ENCODE data around the gene LCN6. TPM values are rescaled to one million over a fixed set of nuclear protein-coding genes. Genes with fewer than 3 reads are reported as not detected.

The LCN6 gene
- total and polyA plus RNA-seq, 2 of the 13 experiments (the other 11 are each of a cell fraction or from before 2014, with no cell fraction given), result not detected

DNA sequence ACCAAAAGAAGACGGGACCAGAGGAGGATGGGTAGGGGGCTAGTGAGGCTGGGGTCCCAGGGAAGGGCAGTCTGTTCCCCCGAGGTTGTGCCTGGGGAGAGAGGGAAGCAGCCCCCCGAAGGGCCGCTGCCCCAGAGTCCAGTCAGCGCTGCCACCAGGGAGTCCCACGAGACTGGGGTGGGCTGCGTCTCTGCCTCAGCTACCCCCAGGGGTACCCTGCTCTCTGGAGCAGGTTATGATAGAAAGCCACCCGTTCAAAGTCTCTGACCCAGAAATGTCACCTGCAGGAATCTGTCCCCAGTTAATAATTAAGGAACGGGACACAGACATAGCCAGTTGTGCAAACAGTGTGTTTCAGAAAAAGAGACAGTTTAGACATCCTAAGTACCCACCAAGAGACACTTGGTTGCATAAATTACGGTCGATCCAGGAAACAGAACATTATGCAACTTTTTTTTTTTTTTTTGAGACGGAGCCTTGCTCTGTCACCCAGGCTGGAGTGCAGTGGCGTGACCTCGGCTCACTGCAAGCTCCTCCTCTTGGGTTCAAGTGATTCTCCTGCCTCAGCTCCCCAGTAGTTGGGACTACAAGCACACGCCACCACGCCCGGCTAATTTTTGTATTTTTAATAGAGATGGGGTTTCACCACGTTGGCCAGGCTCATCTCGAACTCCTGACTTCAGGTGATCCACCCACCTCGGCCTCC is 50.4 kb downstream of the LCN6 start (continued):
- TF ChIP-seq KAT2B (IDR thresholded peaks at IDR 0.05; ENCODE audit: borderline replicate concordance, low read depth, low read length) (no peak), RAD51 (IDR thresholded peaks at IDR 0.05; ENCODE audit: borderline replicate concordance) (no peak), ZC3H13 (CRISPR knock-in tag; IDR thresholded peaks at IDR 0.05) (no peak), SOX6 (IDR thresholded peaks at IDR 0.05) (no peak), SOX6 (CRISPR knock-in tag; IDR thresholded peaks at IDR 0.05) (peak; percentile 57), ZNF792 (CRISPR knock-in tag; IDR thresholded peaks at IDR 0.05) (no peak), KDM6A (CRISPR knock-in tag; IDR thresholded peaks at IDR 0.05; ENCODE audit: low read depth) (no peak), ZNF619 (CRISPR knock-in tag; IDR thresholded peaks at IDR 0.05) (no peak), JDP2 (CRISPR knock-in tag; IDR thresholded peaks at IDR 0.05; ENCODE audit: borderline replicate concordance) (no peak; the same call in 1 of the 2 replicates), MED1 (CRISPR knock-in tag; IDR thresholded peaks at IDR 0.05) (peak; percentile 41; the same call in 1 of the 2 replicates), ZNF607 (CRISPR knock-in tag; IDR thresholded peaks at IDR 0.05; ENCODE audit: borderline replicate concordance) (0 out of 2 replicates have a peak, but pooled peaks have one; percentile 10), ZNF20 (CRISPR knock-in tag; IDR thresholded peaks at IDR 0.05) (no peak), ZNF441 (CRISPR knock-in tag; IDR thresholded peaks at IDR 0.05; ENCODE audit: borderline replicate concordance) (peak; percentile 87), SNRNP70 (IDR thresholded peaks at IDR 0.05; ENCODE audit: low read depth, low read length) (no peak), ZNF850 (CRISPR knock-in tag; conservative IDR thresholded peaks at IDR 0.05) (no peak), ZBTB7B (CRISPR knock-in tag; IDR thresholded peaks at IDR 0.05) (peak; percentile 70; the same call in 1 of the 2 replicates), HMG20B (CRISPR knock-in tag; conservative IDR thresholded peaks at IDR 0.05) (0 out of 2 replicates have a peak, but pooled peaks have one; percentile 54)
- TF ChIP-seq, protein P1, sequence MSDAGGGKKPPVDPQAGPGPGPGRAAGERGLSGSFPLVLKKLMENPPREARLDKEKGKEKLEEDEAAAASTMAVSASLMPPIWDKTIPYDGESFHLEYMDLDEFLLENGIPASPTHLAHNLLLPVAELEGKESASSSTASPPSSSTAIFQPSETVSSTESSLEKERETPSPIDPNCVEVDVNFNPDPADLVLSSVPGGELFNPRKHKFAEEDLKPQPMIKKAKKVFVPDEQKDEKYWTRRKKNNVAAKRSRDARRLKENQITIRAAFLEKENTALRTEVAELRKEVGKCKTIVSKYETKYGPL (CRISPR knock-in tag; IDR thresholded peaks at IDR 0.05), result peak; percentile 93
- TF ChIP-seq, protein P2, sequence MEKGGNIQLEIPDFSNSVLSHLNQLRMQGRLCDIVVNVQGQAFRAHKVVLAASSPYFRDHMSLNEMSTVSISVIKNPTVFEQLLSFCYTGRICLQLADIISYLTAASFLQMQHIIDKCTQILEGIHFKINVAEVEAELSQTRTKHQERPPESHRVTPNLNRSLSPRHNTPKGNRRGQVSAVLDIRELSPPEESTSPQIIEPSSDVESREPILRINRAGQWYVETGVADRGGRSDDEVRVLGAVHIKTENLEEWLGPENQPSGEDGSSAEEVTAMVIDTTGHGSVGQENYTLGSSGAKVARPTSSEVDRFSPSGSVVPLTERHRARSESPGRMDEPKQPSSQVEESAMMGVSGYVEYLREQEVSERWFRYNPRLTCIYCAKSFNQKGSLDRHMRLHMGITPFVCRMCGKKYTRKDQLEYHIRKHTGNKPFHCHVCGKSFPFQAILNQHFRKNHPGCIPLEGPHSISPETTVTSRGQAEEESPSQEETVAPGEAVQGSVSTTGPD (CRISPR knock-in tag; IDR thresholded peaks at IDR 0.05), result no peak
- TF ChIP-seq, protein P3, sequence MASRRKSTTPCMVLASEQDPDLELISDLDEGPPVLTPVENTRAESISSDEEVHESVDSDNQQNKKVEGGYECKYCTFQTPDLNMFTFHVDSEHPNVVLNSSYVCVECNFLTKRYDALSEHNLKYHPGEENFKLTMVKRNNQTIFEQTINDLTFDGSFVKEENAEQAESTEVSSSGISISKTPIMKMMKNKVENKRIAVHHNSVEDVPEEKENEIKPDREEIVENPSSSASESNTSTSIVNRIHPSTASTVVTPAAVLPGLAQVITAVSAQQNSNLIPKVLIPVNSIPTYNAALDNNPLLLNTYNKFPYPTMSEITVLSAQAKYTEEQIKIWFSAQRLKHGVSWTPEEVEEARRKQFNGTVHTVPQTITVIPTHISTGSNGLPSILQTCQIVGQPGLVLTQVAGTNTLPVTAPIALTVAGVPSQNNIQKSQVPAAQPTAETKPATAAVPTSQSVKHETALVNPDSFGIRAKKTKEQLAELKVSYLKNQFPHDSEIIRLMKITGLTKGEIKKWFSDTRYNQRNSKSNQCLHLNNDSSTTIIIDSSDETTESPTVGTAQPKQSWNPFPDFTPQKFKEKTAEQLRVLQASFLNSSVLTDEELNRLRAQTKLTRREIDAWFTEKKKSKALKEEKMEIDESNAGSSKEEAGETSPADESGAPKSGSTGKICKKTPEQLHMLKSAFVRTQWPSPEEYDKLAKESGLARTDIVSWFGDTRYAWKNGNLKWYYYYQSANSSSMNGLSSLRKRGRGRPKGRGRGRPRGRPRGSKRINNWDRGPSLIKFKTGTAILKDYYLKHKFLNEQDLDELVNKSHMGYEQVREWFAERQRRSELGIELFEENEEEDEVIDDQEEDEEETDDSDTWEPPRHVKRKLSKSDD (CRISPR knock-in tag; IDR thresholded peaks at IDR 0.05; ENCODE audit: low read depth), result no peak
- TF ChIP-seq, protein P4, sequence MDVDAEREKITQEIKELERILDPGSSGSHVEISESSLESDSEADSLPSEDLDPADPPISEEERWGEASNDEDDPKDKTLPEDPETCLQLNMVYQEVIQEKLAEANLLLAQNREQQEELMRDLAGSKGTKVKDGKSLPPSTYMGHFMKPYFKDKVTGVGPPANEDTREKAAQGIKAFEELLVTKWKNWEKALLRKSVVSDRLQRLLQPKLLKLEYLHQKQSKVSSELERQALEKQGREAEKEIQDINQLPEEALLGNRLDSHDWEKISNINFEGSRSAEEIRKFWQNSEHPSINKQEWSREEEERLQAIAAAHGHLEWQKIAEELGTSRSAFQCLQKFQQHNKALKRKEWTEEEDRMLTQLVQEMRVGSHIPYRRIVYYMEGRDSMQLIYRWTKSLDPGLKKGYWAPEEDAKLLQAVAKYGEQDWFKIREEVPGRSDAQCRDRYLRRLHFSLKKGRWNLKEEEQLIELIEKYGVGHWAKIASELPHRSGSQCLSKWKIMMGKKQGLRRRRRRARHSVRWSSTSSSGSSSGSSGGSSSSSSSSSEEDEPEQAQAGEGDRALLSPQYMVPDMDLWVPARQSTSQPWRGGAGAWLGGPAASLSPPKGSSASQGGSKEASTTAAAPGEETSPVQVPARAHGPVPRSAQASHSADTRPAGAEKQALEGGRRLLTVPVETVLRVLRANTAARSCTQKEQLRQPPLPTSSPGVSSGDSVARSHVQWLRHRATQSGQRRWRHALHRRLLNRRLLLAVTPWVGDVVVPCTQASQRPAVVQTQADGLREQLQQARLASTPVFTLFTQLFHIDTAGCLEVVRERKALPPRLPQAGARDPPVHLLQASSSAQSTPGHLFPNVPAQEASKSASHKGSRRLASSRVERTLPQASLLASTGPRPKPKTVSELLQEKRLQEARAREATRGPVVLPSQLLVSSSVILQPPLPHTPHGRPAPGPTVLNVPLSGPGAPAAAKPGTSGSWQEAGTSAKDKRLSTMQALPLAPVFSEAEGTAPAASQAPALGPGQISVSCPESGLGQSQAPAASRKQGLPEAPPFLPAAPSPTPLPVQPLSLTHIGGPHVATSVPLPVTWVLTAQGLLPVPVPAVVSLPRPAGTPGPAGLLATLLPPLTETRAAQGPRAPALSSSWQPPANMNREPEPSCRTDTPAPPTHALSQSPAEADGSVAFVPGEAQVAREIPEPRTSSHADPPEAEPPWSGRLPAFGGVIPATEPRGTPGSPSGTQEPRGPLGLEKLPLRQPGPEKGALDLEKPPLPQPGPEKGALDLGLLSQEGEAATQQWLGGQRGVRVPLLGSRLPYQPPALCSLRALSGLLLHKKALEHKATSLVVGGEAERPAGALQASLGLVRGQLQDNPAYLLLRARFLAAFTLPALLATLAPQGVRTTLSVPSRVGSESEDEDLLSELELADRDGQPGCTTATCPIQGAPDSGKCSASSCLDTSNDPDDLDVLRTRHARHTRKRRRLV (CRISPR knock-in tag; IDR thresholded peaks at IDR 0.05), result no peak
